HepG2 (cell line): Measurements from ENCODE around the gene YWHAH. TPM values are rescaled to one million over a fixed set of nuclear protein-coding genes. Genes with fewer than 3 reads are reported as not detected.

Experiments used
- AGO1 ChIP-seq: fragments of 200-400 bp; formaldehyde crosslinking; IDR thresholded peaks from 2 replicates; pipeline ENCODE4 v1.6.1; 2017; ENCODE audit warnings: mild to moderate bottlenecking, low read depth, low read length, moderate library complexity; ENCODE audit not compliant: poor library complexity, severe bottlenecking
- HOXA3 ChIP-seq: sonication (generic); formaldehyde crosslinking; IDR thresholded peaks from 2 replicates; pipeline ENCODE4 v1.5.0; 2020; ENCODE audit warnings: missing genetic modification reagents
- IRF2 ChIP-seq: IDR thresholded peaks from 2 replicates; pipeline ENCODE4 v1.6.1; 2018; ENCODE audit warnings: missing genetic modification reagents, missing compliant biosample characterization
- MATR3 ChIP-seq: sonication (generic); formaldehyde crosslinking; IDR thresholded peaks from 2 replicates; pipeline ENCODE4 v1.4.0; 2020; ENCODE audit warnings: missing genetic modification reagents
- MXD4 ChIP-seq: IDR thresholded peaks from 2 replicates; pipeline ENCODE4 v1.6.1; 2016; ENCODE audit warnings: mild to moderate bottlenecking, missing biosample characterization, missing genetic modification reagents
- TP53 ChIP-seq: sonication (generic); formaldehyde crosslinking; conservative IDR thresholded peaks from 2 replicates; pipeline ENCODE4 v1.4.0; 2020; ENCODE audit warnings: missing genetic modification reagents
- ZC3H13 ChIP-seq: sonication (generic); formaldehyde crosslinking; IDR thresholded peaks from 2 replicates; pipeline ENCODE4 v1.8.1; 2023; ENCODE audit warnings: mild to moderate bottlenecking, missing genetic modification reagents, moderate library complexity
- ZFP90 ChIP-seq: sonication (generic); formaldehyde crosslinking; IDR thresholded peaks from 2 replicates; pipeline ENCODE4 v1.8.0; 2022; ENCODE audit warnings: missing genetic modification reagents, mild to moderate bottlenecking, inconsistent platforms, borderline replicate concordance
- ZNF605 ChIP-seq: sonication (generic); formaldehyde crosslinking; IDR thresholded peaks from 2 replicates; pipeline ENCODE4 v1.8.0; 2022; ENCODE audit warnings: mild to moderate bottlenecking, missing genetic modification reagents
- polyA plus RNA-seq, 8 experiments: library from polyadenylated mRNA; depleted of rRNA in 3 of 8; stranded (reverse) in 7 of 8; unstranded in 1 of 8; fragments of >200 nt; fragmentation: Illumina TruSeq in 4 of 8; extraction: Trizol in 4 of 8; gene quantifications; 2 replicates each; pipeline versions ENCODE4 v1.2.1 to v1.2.3, GENCODE V29; 2011 to 2016; ENCODE audit warnings: low read depth in 4 of 8, missing spikeins in 1 of 8, mixed read lengths in 1 of 8; ENCODE audit not compliant: insufficient read depth in 1 of 8
- total RNA-seq, 5 experiments: library from RNA; depleted of rRNA; stranded (reverse); fragments of >200 nt; fragmentation: Illumina TruSeq; extraction: Trizol; gene quantifications; 2 replicates each; pipeline ENCODE4 v1.2.3, GENCODE V29; 2016; ENCODE audit warnings: low read depth in 1 of 5
- TF ChIP-seq, protein P1 (sequence below), 2 experiments: sonication (generic) in 1 of 2; formaldehyde crosslinking in 1 of 2; IDR thresholded peaks; 2 replicates each; pipeline versions ENCODE4 v1.4.0 to v1.6.1; 2018 to 2020; ENCODE audit warnings: missing genetic modification reagents in 2 of 2, borderline replicate concordance in 1 of 2, low read depth in 1 of 2, mild to moderate bottlenecking in 1 of 2, missing biosample characterization in 1 of 2
- TF ChIP-seq, protein P2 (sequence below): sonication (generic); formaldehyde crosslinking; IDR thresholded peaks from 2 replicates; pipeline ENCODE4 v1.4.0; 2020; ENCODE audit warnings: mild to moderate bottlenecking, missing genetic modification reagents, borderline replicate concordance
- TF ChIP-seq, protein P3 (sequence below): sonication (generic); formaldehyde crosslinking; IDR thresholded peaks from 2 replicates; pipeline ENCODE4 v1.4.0; 2020; ENCODE audit warnings: missing genetic modification reagents

The YWHAH gene
- total and polyA plus RNA-seq, 2 of the 13 experiments (the other 11 are each of a cell fraction or from before 2014, with no cell fraction given): 35.6 to 92.7 TPM

DNA sequence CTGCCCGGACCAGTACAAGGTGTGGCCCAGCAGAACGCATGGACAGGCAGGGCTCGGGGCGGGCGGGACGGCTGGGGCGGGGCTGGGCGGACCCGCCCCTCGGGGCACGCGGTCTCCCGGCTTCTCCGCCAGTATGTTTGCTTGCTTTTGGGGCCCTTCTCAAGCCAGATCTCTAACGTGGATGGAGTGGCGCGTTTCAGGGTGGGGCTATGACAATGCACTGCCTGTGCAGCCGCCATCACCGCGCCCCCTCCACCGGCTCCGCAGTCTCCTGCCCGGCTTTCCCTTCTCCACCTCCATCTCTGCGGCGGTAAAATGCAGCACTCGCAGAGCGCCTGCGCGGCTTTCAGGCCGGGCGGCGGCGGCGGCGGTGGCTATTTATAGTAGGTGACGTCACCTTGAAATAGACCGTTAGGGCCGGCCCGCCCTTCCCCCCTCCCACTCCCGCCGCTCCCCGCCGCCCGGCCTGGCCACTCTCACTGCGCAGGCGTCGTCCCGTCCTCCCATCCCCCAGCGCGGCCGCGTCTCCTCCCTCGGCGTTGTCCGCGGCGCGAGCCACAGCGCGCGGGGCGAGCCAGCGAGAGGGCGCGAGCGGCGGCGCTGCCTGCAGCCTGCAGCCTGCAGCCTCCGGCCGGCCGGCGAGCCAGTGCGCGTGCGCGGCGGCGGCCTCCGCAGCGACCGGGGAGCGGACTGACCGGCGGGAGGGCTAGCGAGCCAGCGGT, at the start of gene YWHAH (continued):
- no peak for TF ChIP-seq MATR3
- TF ChIP-seq ZFP90 (CRISPR knock-in tag): no peak
- TF ChIP-seq, protein P1, sequence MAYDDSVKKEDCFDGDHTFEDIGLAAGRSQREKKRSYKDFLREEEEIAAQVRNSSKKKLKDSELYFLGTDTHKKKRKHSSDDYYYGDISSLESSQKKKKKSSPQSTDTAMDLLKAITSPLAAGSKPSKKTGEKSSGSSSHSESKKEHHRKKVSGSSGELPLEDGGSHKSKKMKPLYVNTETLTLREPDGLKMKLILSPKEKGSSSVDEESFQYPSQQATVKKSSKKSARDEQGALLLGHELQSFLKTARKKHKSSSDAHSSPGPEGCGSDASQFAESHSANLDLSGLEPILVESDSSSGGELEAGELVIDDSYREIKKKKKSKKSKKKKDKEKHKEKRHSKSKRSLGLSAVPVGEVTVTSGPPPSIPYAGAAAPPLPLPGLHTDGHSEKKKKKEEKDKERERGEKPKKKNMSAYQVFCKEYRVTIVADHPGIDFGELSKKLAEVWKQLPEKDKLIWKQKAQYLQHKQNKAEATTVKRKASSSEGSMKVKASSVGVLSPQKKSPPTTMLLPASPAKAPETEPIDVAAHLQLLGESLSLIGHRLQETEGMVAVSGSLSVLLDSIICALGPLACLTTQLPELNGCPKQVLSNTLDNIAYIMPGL (CRISPR knock-in tag; IDR thresholded peaks at IDR 0.05; ENCODE audit: borderline replicate concordance in 1 of 2, low read depth in 1 of 2): no peak; a peak in 1 of 4 replicates
- peak; percentile 32; the same call in 1 of the 2 replicates for TF ChIP-seq ZNF605 (CRISPR knock-in tag)
- TF ChIP-seq, protein P2, sequence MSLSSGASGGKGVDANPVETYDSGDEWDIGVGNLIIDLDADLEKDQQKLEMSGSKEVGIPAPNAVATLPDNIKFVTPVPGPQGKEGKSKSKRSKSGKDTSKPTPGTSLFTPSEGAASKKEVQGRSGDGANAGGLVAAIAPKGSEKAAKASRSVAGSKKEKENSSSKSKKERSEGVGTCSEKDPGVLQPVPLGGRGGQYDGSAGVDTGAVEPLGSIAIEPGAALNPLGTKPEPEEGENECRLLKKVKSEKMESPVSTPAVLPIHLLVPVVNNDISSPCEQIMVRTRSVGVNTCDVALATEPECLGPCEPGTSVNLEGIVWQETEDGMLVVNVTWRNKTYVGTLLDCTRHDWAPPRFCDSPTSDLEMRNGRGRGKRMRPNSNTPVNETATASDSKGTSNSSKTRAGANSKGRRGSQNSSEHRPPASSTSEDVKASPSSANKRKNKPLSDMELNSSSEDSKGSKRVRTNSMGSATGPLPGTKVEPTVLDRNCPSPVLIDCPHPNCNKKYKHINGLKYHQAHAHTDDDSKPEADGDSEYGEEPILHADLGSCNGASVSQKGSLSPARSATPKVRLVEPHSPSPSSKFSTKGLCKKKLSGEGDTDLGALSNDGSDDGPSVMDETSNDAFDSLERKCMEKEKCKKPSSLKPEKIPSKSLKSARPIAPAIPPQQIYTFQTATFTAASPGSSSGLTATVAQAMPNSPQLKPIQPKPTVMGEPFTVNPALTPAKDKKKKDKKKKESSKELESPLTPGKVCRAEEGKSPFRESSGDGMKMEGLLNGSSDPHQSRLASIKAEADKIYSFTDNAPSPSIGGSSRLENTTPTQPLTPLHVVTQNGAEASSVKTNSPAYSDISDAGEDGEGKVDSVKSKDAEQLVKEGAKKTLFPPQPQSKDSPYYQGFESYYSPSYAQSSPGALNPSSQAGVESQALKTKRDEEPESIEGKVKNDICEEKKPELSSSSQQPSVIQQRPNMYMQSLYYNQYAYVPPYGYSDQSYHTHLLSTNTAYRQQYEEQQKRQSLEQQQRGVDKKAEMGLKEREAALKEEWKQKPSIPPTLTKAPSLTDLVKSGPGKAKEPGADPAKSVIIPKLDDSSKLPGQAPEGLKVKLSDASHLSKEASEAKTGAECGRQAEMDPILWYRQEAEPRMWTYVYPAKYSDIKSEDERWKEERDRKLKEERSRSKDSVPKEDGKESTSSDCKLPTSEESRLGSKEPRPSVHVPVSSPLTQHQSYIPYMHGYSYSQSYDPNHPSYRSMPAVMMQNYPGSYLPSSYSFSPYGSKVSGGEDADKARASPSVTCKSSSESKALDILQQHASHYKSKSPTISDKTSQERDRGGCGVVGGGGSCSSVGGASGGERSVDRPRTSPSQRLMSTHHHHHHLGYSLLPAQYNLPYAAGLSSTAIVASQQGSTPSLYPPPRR (CRISPR knock-in tag): no peak
- TF ChIP-seq, protein P3, sequence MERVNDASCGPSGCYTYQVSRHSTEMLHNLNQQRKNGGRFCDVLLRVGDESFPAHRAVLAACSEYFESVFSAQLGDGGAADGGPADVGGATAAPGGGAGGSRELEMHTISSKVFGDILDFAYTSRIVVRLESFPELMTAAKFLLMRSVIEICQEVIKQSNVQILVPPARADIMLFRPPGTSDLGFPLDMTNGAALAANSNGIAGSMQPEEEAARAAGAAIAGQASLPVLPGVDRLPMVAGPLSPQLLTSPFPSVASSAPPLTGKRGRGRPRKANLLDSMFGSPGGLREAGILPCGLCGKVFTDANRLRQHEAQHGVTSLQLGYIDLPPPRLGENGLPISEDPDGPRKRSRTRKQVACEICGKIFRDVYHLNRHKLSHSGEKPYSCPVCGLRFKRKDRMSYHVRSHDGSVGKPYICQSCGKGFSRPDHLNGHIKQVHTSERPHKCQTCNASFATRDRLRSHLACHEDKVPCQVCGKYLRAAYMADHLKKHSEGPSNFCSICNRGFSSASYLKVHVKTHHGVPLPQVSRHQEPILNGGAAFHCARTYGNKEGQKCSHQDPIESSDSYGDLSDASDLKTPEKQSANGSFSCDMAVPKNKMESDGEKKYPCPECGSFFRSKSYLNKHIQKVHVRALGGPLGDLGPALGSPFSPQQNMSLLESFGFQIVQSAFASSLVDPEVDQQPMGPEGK (CRISPR knock-in tag): peak; percentile 59; the same call in 1 of the 2 replicates
- TF ChIP-seq MXD4 (CRISPR knock-in tag): peak; percentile 72; the same call in 1 of the 2 replicates
- peak; percentile 51 for TF ChIP-seq HOXA3 (CRISPR knock-in tag)
- TF ChIP-seq IRF2 (CRISPR knock-in tag): no peak
- no peak for TF ChIP-seq AGO1
- TF ChIP-seq TP53 (CRISPR knock-in tag): no peak
- 0 out of 2 replicates have a peak, but pooled peaks have one; percentile 35 for TF ChIP-seq ZC3H13
- TF ChIP-seq, all 625 proteins: peak for 113
